Endodermal cell (in vitro differentiated cells): ENCODE results near the gene RALGPS1. TPM values are rescaled to one million over a fixed set of nuclear protein-coding genes. Genes with fewer than 3 reads are reported as not detected.
A peak's percentile ranks its signal among the peaks of the same experiment; 100 is the strongest.

ENCODE experiments used
- DNase-seq: peaks from one replicate; pipeline ENCODE4 v3.0.0-alpha.2; 2017
- H3K27ac ChIP-seq: 2 replicates; pipeline ENCODE4 v1.5.1; 2013; ENCODE audit warnings: mild to moderate bottlenecking, low read depth, low read length, moderate library complexity
- H3K27me3 ChIP-seq: 2 replicates; pipeline ENCODE4 v1.6.1; 2013; ENCODE audit warnings: mild to moderate bottlenecking, low read length, moderate library complexity; ENCODE audit not compliant: insufficient read depth, control insufficient read depth, poor library complexity, severe bottlenecking
- H3K36me3 ChIP-seq: 2 replicates; pipeline ENCODE4 v1.7.0; 2013; ENCODE audit warnings: mild to moderate bottlenecking, low read length, moderate library complexity; ENCODE audit not compliant: control insufficient read depth, insufficient read depth
- H3K4me1 ChIP-seq: one replicate; pipeline ENCODE4 v1.7.0; 2013; ENCODE audit warnings: low read length; ENCODE audit not compliant: control insufficient read depth, insufficient read depth
- H3K4me3 ChIP-seq: 2 replicates; pipeline ENCODE4 v1.5.1; 2013; ENCODE audit warnings: mild to moderate bottlenecking, low read length, moderate library complexity
- H3K9ac ChIP-seq: 2 replicates; pipeline ENCODE4 v1.6.1; 2013; ENCODE audit warnings: mild to moderate bottlenecking, low read length, moderate library complexity; ENCODE audit not compliant: poor library complexity, severe bottlenecking; ENCODE audit errors: extremely low read depth
- H3K9me3 ChIP-seq: 2 replicates; pipeline ENCODE4 v1.6.1; 2013; ENCODE audit warnings: mild to moderate bottlenecking, low read length, moderate library complexity; ENCODE audit not compliant: control insufficient read depth
- H3K27ac Mint-ChIP-seq: 2 replicates; pipeline ENCODE4 v1.8.0; 2020; ENCODE audit warnings: mixed read lengths
- H3K27me3 Mint-ChIP-seq: 2 replicates; pipeline ENCODE4 v1.8.0; 2021; ENCODE audit warnings: mild to moderate bottlenecking, mixed read lengths; ENCODE audit not compliant: insufficient read depth
- H3K36me3 Mint-ChIP-seq: 2 replicates; pipeline ENCODE4 v1.8.0; 2020; ENCODE audit warnings: low read depth, mixed read lengths
- H3K4me1 Mint-ChIP-seq: 2 replicates; pipeline ENCODE4 v1.8.0; 2020; ENCODE audit warnings: mixed read lengths
- H3K4me3 Mint-ChIP-seq: 2 replicates; pipeline ENCODE4 v1.8.0; 2020; ENCODE audit warnings: mild to moderate bottlenecking, moderate library complexity, mixed read lengths
- H3K9me3 Mint-ChIP-seq: 2 replicates; pipeline ENCODE4 v1.8.0; 2020; ENCODE audit warnings: mild to moderate bottlenecking, mixed read lengths
- WGBS, 2 experiments: methylation state at CpG; one replicate each; pipeline versions ENCODE4 v1.1.5 to v1.1.7; 2013; ENCODE audit warnings: missing lambda C conversion rate in 2 of 2, mixed read lengths in 1 of 2; ENCODE audit not compliant: insufficient coverage in 1 of 2, insufficient read length in 1 of 2; 5-methylcytosine and 5-hydroxymethylcytosine counted together
- total RNA-seq, 2 donors: library from RNA; stranded (reverse); fragmentation: NEBNext Ultra II Directional in 1 of 2; extraction: Animal tissue kit (Norgen Biotek cat#: 25700) in 1 of 2; gene quantifications; 2 replicates in 1 of 2; 3 replicates in 1 of 2; pipeline ENCODE4 v1.2.1, GENCODE V29; 2021
- TF ChIP-seq, protein P1 (sequence below): fragments of 200-600 bp; sonication (generic); conservative IDR thresholded peaks from 2 replicates; pipeline ENCODE4 v1.5.0; 2021; ENCODE audit warnings: antibody characterized with exemption, mild to moderate bottlenecking

RALGPS1 gene
- total RNA-seq, 2 donors from 2014 or later: 23.3 to 25.0 TPM

DNA sequence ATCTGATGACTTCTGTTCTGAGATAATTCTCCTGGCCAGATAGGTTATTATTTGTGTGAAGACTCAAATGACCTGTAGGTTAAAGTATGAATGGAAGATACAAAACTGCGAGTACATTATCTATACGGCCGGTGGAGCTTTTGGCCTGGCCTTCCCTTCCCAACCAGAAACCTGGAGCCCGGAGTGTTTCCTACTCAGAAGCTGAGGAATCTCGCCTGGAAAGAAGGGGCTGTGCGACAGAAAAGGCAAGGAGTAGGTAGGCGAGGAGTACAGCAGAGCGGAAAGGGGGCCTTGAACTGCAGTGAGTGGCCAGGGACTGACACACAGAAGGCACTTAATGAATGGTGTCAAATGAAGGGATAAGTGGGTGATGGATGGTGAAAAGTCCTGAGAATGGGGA, 173.3 kb downstream of the RALGPS1 start:
- H3K4me3 ChIP-seq: no peak overlapping the region
- no peaks in the 10 kb centered on the region for H3K27me3 ChIP-seq
- WGBS, 2 experiments: 96 to 98% methylated on average over 8 of the region's 8 CpGs
- TF ChIP-seq, protein P1, sequence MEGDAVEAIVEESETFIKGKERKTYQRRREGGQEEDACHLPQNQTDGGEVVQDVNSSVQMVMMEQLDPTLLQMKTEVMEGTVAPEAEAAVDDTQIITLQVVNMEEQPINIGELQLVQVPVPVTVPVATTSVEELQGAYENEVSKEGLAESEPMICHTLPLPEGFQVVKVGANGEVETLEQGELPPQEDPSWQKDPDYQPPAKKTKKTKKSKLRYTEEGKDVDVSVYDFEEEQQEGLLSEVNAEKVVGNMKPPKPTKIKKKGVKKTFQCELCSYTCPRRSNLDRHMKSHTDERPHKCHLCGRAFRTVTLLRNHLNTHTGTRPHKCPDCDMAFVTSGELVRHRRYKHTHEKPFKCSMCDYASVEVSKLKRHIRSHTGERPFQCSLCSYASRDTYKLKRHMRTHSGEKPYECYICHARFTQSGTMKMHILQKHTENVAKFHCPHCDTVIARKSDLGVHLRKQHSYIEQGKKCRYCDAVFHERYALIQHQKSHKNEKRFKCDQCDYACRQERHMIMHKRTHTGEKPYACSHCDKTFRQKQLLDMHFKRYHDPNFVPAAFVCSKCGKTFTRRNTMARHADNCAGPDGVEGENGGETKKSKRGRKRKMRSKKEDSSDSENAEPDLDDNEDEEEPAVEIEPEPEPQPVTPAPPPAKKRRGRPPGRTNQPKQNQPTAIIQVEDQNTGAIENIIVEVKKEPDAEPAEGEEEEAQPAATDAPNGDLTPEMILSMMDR: no peak
- no peak overlapping the region for H3K27ac ChIP-seq
- Mint-ChIP-seq H3K4me3 (no peak overlapping the region), H3K4me1 (peaks cover 5% of the 10 kb centered on the region), H3K27ac (peak overlapping the region; percentile 0), H3K27me3 (no peaks in the 10 kb centered on the region), H3K9me3 (no peaks in the 10 kb centered on the region), H3K36me3 (peaks cover 19% of the 10 kb centered on the region)
- no peak for DNase-seq
- H3K9ac ChIP-seq: no peak overlapping the region
- no peaks in the 10 kb centered on the region for H3K36me3 ChIP-seq
- no peaks in the 10 kb centered on the region for H3K9me3 ChIP-seq
- no peaks in the 10 kb centered on the region for H3K4me1 ChIP-seq

- no peaks in the 10 kb centered on the region for H3K9me3 ChIP-seq
- Mint-ChIP-seq H3K27me3 (no peaks in the 10 kb centered on the region), H3K36me3 (peaks cover 19% of the 10 kb centered on the region), H3K4me1 (peaks cover 5% of the 10 kb centered on the region), H3K27ac (no peak overlapping the region), H3K9me3 (no peaks in the 10 kb centered on the region), H3K4me3 (no peak overlapping the region)
- no peak overlapping the region for H3K27ac ChIP-seq
- H3K4me1 ChIP-seq: no peaks in the 10 kb centered on the region
- no peaks in the 10 kb centered on the region for H3K27me3 ChIP-seq
- DNase-seq: no peak
- H3K9ac ChIP-seq: no peak overlapping the region
- no peaks in the 10 kb centered on the region for H3K36me3 ChIP-seq
- no peak overlapping the region for H3K4me3 ChIP-seq
- TF ChIP-seq, protein P1: no peak
- WGBS, 2 experiments: 95 to 96% methylated on average over 15 to 27 of the region's 27 CpGs
Observed at GRCh38 chr9:127088724-127089615, 174.4 kb downstream of the RALGPS1 start.

DNA sequence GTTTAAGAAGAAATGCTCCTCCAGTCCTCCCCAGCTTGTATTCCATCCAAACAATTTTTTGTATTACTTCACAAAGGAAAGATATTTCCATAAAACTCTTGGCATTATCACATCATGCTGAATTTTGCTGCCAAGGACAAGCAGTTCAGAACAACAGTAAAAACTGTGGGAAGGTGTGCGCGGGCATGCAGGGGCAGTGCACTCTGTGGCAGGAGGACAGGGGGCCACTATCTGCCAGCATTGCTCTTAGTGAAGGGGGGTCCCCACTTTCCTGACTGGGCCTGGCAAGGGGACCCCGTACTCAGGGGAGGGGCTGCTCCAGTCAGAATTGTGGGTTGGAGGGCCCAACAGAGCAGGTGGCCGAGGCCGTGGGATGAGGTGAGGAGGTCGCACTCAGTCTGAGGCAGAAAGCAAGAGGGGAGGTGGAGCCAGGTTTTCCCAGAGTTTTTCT, 175.1 kb downstream of the RALGPS1 start:
- Mint-ChIP-seq H3K27me3 (no peaks in the 10 kb centered on the region), H3K9me3 (no peaks in the 10 kb centered on the region), H3K4me3 (no peak overlapping the region), H3K4me1 (peaks cover 2% of the 10 kb centered on the region), H3K36me3 (peaks cover 19% of the 10 kb centered on the region), H3K27ac (peak overlapping the region; percentile 50)
- Histone ChIP-seq H3K27me3 (no peaks in the 10 kb centered on the region), H3K36me3 (no peaks in the 10 kb centered on the region), H3K9me3 (no peaks in the 10 kb centered on the region), H3K27ac (no peak overlapping the region), H3K4me3 (no peak overlapping the region), H3K4me1 (no peaks in the 10 kb centered on the region), H3K9ac (no peak overlapping the region)
- peak; percentile 27 for DNase-seq
- TF ChIP-seq, protein P1: no peak
- 91 to 100% methylated on average over 3 to 6 of the region's 6 CpGs for WGBS, 2 experiments
